Neuronal stem cell (in vitro differentiated cells): ENCODE results near the gene LSM12.

Source experiments
- DNase-seq: peaks from one replicate; pipeline ENCODE4 v3.0.0-alpha.2; 2013; ENCODE audit warnings: low spot score
- H2AFZ ChIP-seq: one replicate; pipeline ENCODE4 v1.6.1; 2013; ENCODE audit warnings: mild to moderate bottlenecking, low read length, inconsistent platforms
- H2AK5ac ChIP-seq: 2 replicates; pipeline ENCODE4 v1.6.1; 2013; ENCODE audit warnings: low read depth, mild to moderate bottlenecking, inconsistent platforms, low read length, moderate library complexity, mixed read lengths
- H2BK120ac ChIP-seq: 2 replicates; pipeline ENCODE4 v1.6.1; 2013; ENCODE audit warnings: low read depth, mild to moderate bottlenecking, inconsistent platforms, low read length, moderate library complexity, mixed read lengths
- H2BK12ac ChIP-seq: one replicate; pipeline ENCODE4 v1.6.1; 2013; ENCODE audit warnings: low read length, inconsistent platforms
- H2BK15ac ChIP-seq: 2 replicates; pipeline ENCODE4 v1.6.1; 2013; ENCODE audit warnings: mild to moderate bottlenecking, low read length, inconsistent platforms, mixed read lengths
- H2BK5ac ChIP-seq: one replicate; pipeline ENCODE4 v1.6.1; 2013; ENCODE audit warnings: inconsistent platforms, mild to moderate bottlenecking, low read length, moderate library complexity
- H3K14ac ChIP-seq: one replicate; pipeline ENCODE4 v1.6.1; 2013; ENCODE audit warnings: low read length, inconsistent platforms
- H3K18ac ChIP-seq: 2 replicates; pipeline ENCODE4 v1.6.1; 2013; ENCODE audit warnings: low read length, inconsistent platforms
- H3K23ac ChIP-seq: 2 replicates; pipeline ENCODE4 v1.6.1; 2013; ENCODE audit warnings: low read depth, mild to moderate bottlenecking, mixed read lengths, low read length, inconsistent platforms; ENCODE audit not compliant: poor library complexity
- H3K27ac ChIP-seq: replicated peaks from 3 replicates; pipeline ENCODE4 v1.5.1; 2013; ENCODE audit warnings: low read length, inconsistent platforms
- H3K27me3 ChIP-seq, 3 experiments: 2 replicates each; pipeline ENCODE4 v1.6.1; 2013; ENCODE audit warnings: low read length in 3 of 3, mild to moderate bottlenecking in 2 of 3, inconsistent platforms in 1 of 3, low read depth in 1 of 3, mixed read lengths in 1 of 3, moderate library complexity in 1 of 3; ENCODE audit not compliant: control insufficient read depth in 3 of 3, insufficient read depth in 3 of 3
- H3K36me3 ChIP-seq, 2 donors: replicated peaks in 1 of 2; 2 replicates each; pipeline ENCODE4 v1.6.1; 2013; ENCODE audit warnings: low read length in 2 of 2; ENCODE audit not compliant: control insufficient read depth in 2 of 2, insufficient read depth in 2 of 2
- H3K4ac ChIP-seq: 2 replicates; pipeline ENCODE4 v1.6.1; 2013; ENCODE audit warnings: inconsistent platforms, mild to moderate bottlenecking, low read length, moderate library complexity
- H3K4me1 ChIP-seq, 2 donors: 1 replicate in 1 of 2; 2 replicates in 1 of 2; pipeline ENCODE4 v1.6.1; 2013; ENCODE audit warnings: low read length in 2 of 2, low read depth in 1 of 2; ENCODE audit not compliant: control insufficient read depth in 2 of 2, insufficient read depth in 1 of 2
- H3K4me2 ChIP-seq: one replicate; pipeline ENCODE4 v1.6.1; 2013; ENCODE audit warnings: mild to moderate bottlenecking, low read length, inconsistent platforms; ENCODE audit not compliant: insufficient read depth, poor library complexity, severe bottlenecking
- H3K4me3 ChIP-seq, 2 donors: 2 replicates each; pipeline ENCODE4 v1.5.1; 2013; ENCODE audit warnings: low read length in 2 of 2, mild to moderate bottlenecking in 2 of 2, inconsistent platforms in 1 of 2, moderate library complexity in 1 of 2
- H3K79me1 ChIP-seq: one replicate; pipeline ENCODE4 v1.6.1; 2013; ENCODE audit warnings: low read depth, mild to moderate bottlenecking, inconsistent platforms, low read length, moderate library complexity
- H3K9ac ChIP-seq: one replicate; pipeline ENCODE4 v1.6.1; 2013; ENCODE audit warnings: mild to moderate bottlenecking, low read depth, low read length, inconsistent platforms; ENCODE audit not compliant: poor library complexity
- H3K9me3 ChIP-seq, 2 donors: replicated peaks in 1 of 2; 2 replicates each; pipeline versions ENCODE3 to v1.6.1; 2013; ENCODE audit warnings: low read length in 2 of 2, mild to moderate bottlenecking in 2 of 2, inconsistent platforms in 1 of 2, low read depth in 1 of 2, mixed read lengths in 1 of 2, moderate library complexity in 1 of 2; ENCODE audit not compliant: control insufficient read depth in 2 of 2, insufficient read depth in 1 of 2
- H4K8ac ChIP-seq: one replicate; pipeline ENCODE4 v1.6.1; 2013; ENCODE audit warnings: low read depth, mild to moderate bottlenecking, inconsistent platforms, low read length, moderate library complexity
- H4K91ac ChIP-seq: one replicate; pipeline ENCODE4 v1.6.1; 2013; ENCODE audit warnings: low read length, low read depth, mild to moderate bottlenecking, inconsistent platforms; ENCODE audit not compliant: poor library complexity
- WGBS, 2 donors: extraction: QIAGEN DNeasy Blood & Tissue Kit; methylation state at CpG; one replicate each; pipeline ENCODE4 v1.1.7; 2013; ENCODE audit warnings: missing lambda C conversion rate in 2 of 2, mixed read lengths in 1 of 2; ENCODE audit not compliant: insufficient read length in 2 of 2, insufficient replicate concordance in 1 of 2; ENCODE audit errors: extremely low coverage in 2 of 2; 5-methylcytosine and 5-hydroxymethylcytosine counted together

Gene LSM12

DNA sequence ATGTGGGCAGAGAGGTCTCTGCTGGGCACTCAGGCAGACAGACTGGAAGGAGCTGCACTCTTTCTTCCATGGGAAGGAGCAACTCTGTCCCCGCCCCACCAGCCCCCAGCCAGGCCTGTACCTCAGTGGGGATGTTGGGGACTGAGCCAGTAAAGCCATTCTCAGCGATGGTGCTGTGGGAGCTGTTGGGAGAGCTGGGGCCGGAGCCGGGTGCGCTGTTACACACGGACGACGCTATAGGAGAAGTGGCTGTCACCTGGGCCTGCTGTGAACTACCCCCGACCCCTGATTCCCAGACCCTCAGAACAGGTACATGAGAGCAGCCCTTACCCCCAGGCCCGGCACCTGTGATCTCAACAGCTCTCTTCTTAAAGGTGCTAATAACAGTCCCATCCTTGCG, 25.6 kb upstream of the LSM12 start:
- H2BK12ac ChIP-seq = no peak overlapping the region
- H3K4me2 ChIP-seq = no peak overlapping the region
- DNase-seq = no peak
- no peak overlapping the region for H3K14ac ChIP-seq
- H4K91ac ChIP-seq = no peak overlapping the region
- peak overlapping the region; percentile 2 for H3K9ac ChIP-seq
- no peak overlapping the region for H3K4ac ChIP-seq
- peaks cover 21 to 33% of the 10 kb centered on the region in 2 donors for H3K36me3 ChIP-seq
- no peak overlapping the region for H2BK15ac ChIP-seq
- no peak overlapping the region for H3K27ac ChIP-seq
- no peaks in the 10 kb centered on the region for H3K79me1 ChIP-seq
- H3K18ac ChIP-seq = no peak overlapping the region
- H2AFZ ChIP-seq = no peak overlapping the region
- peaks cover 18 to 19% of the 10 kb centered on the region in 2 donors for H3K4me1 ChIP-seq
- no peaks in the 10 kb centered on the region for H3K27me3 ChIP-seq
- H3K9me3 ChIP-seq = no peaks in the 10 kb centered on the region
- H2BK120ac ChIP-seq = no peak overlapping the region
- H2BK5ac ChIP-seq = no peak overlapping the region
- no CpG with 5 or more reads among the region's 11 CpGs for WGBS, 2 donors
- no peak overlapping the region for H2AK5ac ChIP-seq
- no peak overlapping the region for H4K8ac ChIP-seq
- H3K4me3 ChIP-seq = no peak overlapping the region
- no peak overlapping the region for H3K23ac ChIP-seq

DNA sequence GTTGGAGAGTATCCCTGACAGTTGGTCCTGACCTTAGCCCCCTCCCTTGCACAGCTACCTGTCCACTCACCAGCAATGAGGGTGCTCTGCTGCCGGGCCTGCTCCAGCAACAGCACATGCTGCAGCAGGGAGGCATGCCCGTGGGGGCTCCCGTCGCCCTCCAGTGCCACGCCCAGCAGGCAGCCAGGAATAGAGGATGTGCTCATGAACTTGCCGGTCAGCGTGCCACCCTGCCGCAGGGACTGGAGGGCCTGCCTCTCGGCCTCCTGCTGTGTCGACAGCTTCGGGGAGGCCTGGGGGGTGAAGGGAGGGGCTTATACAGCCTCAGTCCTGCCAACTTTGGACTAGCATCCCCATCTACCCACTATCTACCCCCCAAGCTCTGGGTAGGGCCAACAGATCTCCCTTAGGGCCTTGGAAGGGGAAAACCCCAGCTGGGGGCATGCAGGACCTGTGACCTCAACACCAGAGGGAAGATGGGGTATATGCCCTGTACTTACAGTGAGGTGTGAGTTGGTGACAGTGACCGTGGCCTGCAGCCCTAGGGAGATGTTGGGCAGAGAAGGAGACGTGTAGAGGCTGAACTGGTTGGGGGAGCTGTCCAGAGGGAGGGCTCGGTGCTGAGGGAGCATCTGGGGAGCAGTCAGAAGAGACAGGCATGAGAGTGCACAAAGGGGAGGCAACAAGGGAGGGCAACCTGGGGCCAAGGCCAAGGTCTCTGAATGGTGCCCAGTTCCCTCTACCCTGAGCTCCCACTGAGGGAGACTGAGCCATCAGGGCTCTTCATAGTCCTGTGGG, 24.9 kb upstream of the LSM12 start:
- H3K14ac ChIP-seq = no peak overlapping the region
- H4K8ac ChIP-seq = peak overlapping the region; percentile 52
- H3K4me1 ChIP-seq = peaks cover 21 to 22% of the 10 kb centered on the region in 2 donors
- H2BK5ac ChIP-seq = peak overlapping the region; percentile 30
- H3K27ac ChIP-seq = no peak overlapping the region
- no peak overlapping the region for H3K4me2 ChIP-seq
- H3K36me3 ChIP-seq = peaks cover 21 to 33% of the 10 kb centered on the region in 2 donors
- no peak overlapping the region for H3K9ac ChIP-seq
- no peak overlapping the region for H2AK5ac ChIP-seq
- H2BK120ac ChIP-seq = no peak overlapping the region
- no peak for DNase-seq
- no CpG with 5 or more reads among the region's 14 CpGs for WGBS, 2 donors
- H3K79me1 ChIP-seq = no peaks in the 10 kb centered on the region
- no peak overlapping the region for H3K18ac ChIP-seq
- no peak overlapping the region for H2AFZ ChIP-seq
- H3K27me3 ChIP-seq = no peaks in the 10 kb centered on the region
- H3K4me3 ChIP-seq = no peak overlapping the region
- H2BK12ac ChIP-seq = no peak overlapping the region
- no peaks in the 10 kb centered on the region for H3K9me3 ChIP-seq
- no peak overlapping the region for H3K4ac ChIP-seq
- no peak overlapping the region for H3K23ac ChIP-seq
- H2BK15ac ChIP-seq = no peak overlapping the region
- H4K91ac ChIP-seq = no peak overlapping the region

DNA sequence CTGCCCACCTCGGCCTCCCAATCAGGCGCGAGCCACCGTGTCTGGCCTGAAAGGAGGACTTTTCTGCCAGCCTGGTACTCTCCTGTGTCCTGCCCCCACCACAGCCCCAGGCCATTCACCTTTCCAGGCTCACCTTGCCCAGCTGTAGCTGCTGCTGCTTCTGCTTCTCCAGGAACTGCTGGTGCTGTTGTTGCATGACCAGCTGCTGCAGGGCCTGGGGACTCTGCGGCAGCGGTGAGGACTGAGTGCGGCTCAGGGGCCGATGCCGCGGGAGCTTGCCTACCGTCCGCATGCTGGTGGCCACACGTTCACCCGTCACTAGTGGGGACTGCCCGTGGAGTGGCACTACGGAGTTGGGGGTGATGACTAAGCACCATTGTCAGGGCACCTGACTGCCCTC, 21.8 kb upstream of the LSM12 start:
- Histone ChIP-seq H2AK5ac (peak overlapping the region; percentile 60), H2BK15ac (no peak overlapping the region), H4K91ac (no peak overlapping the region), H3K9ac (peak overlapping the region; percentile 76), H2BK120ac (peak overlapping the region; percentile 4), H2BK12ac (peak overlapping the region; percentile 97), H3K9me3 (no peaks in the 10 kb centered on the region), H3K4ac (no peak overlapping the region), H2BK5ac (no peak overlapping the region), H3K36me3 (peaks cover 31 to 40% of the 10 kb centered on the region in 2 donors), H4K8ac (no peak overlapping the region), H3K4me3 (no peak overlapping the region), H2AFZ (no peak overlapping the region), H3K4me1 (peaks cover 18 to 31% of the 10 kb centered on the region in 2 donors), H3K27ac (no peak overlapping the region), H3K4me2 (no peak overlapping the region), H3K18ac (peak overlapping the region; percentile 59), H3K27me3 (no peaks in the 10 kb centered on the region), H3K79me1 (no peaks in the 10 kb centered on the region), H3K14ac (no peak overlapping the region), H3K23ac (peak overlapping the region; percentile 66)
- DNase-seq = no peak
- WGBS, 2 donors = no CpG with 5 or more reads among the region's 16 CpGs

DNA sequence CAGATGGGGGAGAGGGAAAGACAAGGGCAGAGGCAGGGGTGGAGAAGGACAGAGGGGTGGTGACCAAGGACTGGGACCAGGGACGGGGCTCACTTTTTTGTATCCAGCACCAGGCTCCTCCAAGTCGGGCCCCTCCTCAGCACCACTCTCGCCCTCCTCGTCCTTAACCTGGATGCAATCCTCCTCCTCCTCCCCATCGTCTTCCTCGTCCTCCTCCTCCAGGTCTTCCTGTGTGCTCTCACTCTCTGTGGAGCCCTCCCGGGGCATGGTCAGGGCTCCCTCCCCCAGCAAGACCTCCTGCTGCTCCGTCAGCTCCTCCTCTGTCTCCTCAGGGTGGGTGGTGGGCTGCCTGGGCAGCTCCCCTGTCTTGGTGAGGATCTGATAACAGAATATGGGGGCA, 20.8 kb upstream of the LSM12 start:
- Histone ChIP-seq H3K9me3 (no peaks in the 10 kb centered on the region), H3K4ac (no peak overlapping the region), H3K14ac (peak overlapping the region; percentile 25), H4K8ac (no peak overlapping the region), H3K27me3 (no peaks in the 10 kb centered on the region), H3K18ac (peak overlapping the region; percentile 93), H3K36me3 (peaks cover 35 to 41% of the 10 kb centered on the region in 2 donors), H3K23ac (no peak overlapping the region), H4K91ac (peak overlapping the region; percentile 40), H2AFZ (peak overlapping the region; percentile 46), H3K4me2 (peak overlapping the region; percentile 36), H2BK120ac (no peak overlapping the region), H3K27ac (peak overlapping the region; percentile 78), H2BK15ac (no peak overlapping the region), H3K4me3 (peak overlapping the region; percentile 21 to 49), H3K9ac (no peak overlapping the region), H3K4me1 (peaks cover 22 to 31% of the 10 kb centered on the region in 2 donors), H2AK5ac (peak overlapping the region; percentile 23), H3K79me1 (no peaks in the 10 kb centered on the region), H2BK12ac (no peak overlapping the region), H2BK5ac (peak overlapping the region; percentile 2)
- no CpG with 5 or more reads among the region's 8 CpGs for WGBS, 2 donors
- DNase-seq = no peak
